ENCODE measurements around the gene XXYLT1. TPM values are rescaled to one million over a fixed set of nuclear protein-coding genes. Genes with fewer than 3 reads are reported as not detected.

The XXYLT1 gene
- total and polyA plus RNA-seq, 2 of the 4 experiments (the other 2 are of a cell fraction) = 14.7 to 18.1 TPM

DNA sequence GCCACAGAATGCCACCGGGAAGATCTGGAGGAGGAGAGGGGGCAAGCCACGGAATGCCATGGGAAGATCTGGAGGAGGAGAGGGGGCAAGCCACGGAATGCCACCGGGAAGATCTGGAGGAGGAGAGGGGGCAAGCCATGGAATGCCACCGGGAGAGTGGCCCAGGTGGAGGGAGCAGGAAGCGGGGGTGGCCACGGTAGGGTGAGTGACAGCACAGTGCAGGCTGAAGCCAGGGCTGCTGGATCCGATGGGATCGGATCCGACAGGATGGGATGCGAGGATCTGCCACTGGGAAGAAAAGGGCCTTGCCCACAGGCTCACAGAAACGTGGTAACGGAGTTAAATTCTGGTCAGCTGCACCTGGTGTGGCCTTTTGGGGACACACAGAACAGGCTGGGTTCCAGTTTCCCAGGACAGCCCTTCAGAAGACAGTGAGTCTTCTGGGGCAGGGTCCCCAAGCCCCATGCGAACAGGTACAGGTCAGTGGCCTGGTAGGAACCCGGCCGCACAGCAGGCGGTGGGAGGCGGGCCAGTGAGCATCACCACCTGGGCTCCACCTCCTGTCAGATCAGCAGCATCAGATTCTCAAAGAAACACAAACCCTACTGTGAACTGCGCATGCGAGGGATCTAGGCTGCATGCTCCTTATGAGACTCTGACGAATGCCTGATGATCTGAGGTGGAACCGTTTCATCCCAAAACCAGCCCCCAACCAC is 58.8 kb downstream of the XXYLT1 start:
- H2BK5ac ChIP-seq (ENCODE audit: low read depth, low read length, poor library complexity, severe bottlenecking) = no peak overlapping the region
- no peak for TF ChIP-seq RFX5 (IDR thresholded peaks at IDR 0.05; ENCODE audit: low read depth, low read length)
- no peak for TF ChIP-seq CEBPB (IDR thresholded peaks at IDR 0.05; ENCODE audit: low read depth, low read length)
- no peak for TF ChIP-seq NFE2L2 (IDR thresholded peaks at IDR 0.05; ENCODE audit: low read depth, low read length)
- TF ChIP-seq SMC3 (IDR thresholded peaks at IDR 0.05; ENCODE audit: low read depth, low read length) = no peak
- TF ChIP-seq MAZ (IDR thresholded peaks at IDR 0.05; ENCODE audit: borderline replicate concordance, low read depth, low read length) = no peak
- TF ChIP-seq RCOR1 (IDR thresholded peaks at IDR 0.05; ENCODE audit: insufficient replicate concordance, low read length) = no peak
- TF ChIP-seq, protein P1, sequence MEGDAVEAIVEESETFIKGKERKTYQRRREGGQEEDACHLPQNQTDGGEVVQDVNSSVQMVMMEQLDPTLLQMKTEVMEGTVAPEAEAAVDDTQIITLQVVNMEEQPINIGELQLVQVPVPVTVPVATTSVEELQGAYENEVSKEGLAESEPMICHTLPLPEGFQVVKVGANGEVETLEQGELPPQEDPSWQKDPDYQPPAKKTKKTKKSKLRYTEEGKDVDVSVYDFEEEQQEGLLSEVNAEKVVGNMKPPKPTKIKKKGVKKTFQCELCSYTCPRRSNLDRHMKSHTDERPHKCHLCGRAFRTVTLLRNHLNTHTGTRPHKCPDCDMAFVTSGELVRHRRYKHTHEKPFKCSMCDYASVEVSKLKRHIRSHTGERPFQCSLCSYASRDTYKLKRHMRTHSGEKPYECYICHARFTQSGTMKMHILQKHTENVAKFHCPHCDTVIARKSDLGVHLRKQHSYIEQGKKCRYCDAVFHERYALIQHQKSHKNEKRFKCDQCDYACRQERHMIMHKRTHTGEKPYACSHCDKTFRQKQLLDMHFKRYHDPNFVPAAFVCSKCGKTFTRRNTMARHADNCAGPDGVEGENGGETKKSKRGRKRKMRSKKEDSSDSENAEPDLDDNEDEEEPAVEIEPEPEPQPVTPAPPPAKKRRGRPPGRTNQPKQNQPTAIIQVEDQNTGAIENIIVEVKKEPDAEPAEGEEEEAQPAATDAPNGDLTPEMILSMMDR (conservative IDR thresholded peaks at IDR 0.05; ENCODE audit: low read depth, low read length) = no peak
- TF ChIP-seq, protein P2, sequence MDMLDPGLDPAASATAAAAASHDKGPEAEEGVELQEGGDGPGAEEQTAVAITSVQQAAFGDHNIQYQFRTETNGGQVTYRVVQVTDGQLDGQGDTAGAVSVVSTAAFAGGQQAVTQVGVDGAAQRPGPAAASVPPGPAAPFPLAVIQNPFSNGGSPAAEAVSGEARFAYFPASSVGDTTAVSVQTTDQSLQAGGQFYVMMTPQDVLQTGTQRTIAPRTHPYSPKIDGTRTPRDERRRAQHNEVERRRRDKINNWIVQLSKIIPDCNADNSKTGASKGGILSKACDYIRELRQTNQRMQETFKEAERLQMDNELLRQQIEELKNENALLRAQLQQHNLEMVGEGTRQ (IDR thresholded peaks at IDR 0.05; ENCODE audit: low read depth, low read length) = no peak
- CTCF ChIA-PET = no interaction called here
- H3K9ac ChIP-seq (ENCODE audit: low read depth, low read length) = no peak overlapping the region
- no peak overlapping the region for H2AFZ ChIP-seq (replicated peaks; ENCODE audit: low read length, poor library complexity)
- WGBS, 2 experiments (ENCODE audit: extremely low coverage in 2 of 2, insufficient read length in 1 of 2) = 97% methylated on average over 12 of the region's 22 CpGs; no CpG with 5 or more reads in 1 of the 2 experiments
- H3K79me1 ChIP-seq (ENCODE audit: low read depth in 1 of 2, low read length in 2 of 2) = peaks cover 36 to 46% of the 10 kb centered on the region in 2 experiments
- POLR2A ChIA-PET (ENCODE audit: unreplicated experiment) = no interaction called here
- no peak overlapping the region for H4K8ac ChIP-seq (ENCODE audit: low read depth in 2 of 2, low read length in 2 of 2)
- peak overlapping the region; percentile 9; the same call in 1 of the 2 replicates for H4K91ac ChIP-seq (ENCODE audit: insufficient read depth, low read depth, low read length)
- no peaks in the 10 kb centered on the region for H3K36me3 ChIP-seq (ENCODE audit: control insufficient read depth, insufficient read depth, low read length)
- no peak overlapping the region for H2AK9ac ChIP-seq (replicated peaks; ENCODE audit: low read depth, low read length, poor library complexity)
- H3K4me1 ChIP-seq (ENCODE audit: control insufficient read depth, insufficient read depth, low read length) = peaks cover 30% of the 10 kb centered on the region
- peak overlapping the region; percentile 43; the same call in 2 of the 3 replicates for H2BK15ac ChIP-seq (ENCODE audit: low read depth, low read length)
- H2BK120ac ChIP-seq (ENCODE audit: low read depth, low read length) = peak overlapping the region; percentile 52
- H3K9me3 ChIP-seq (ENCODE audit: control insufficient read depth, insufficient read depth, low read length) = no peaks in the 10 kb centered on the region
- H3K4ac ChIP-seq (ENCODE audit: low read depth, low read length) = peak overlapping the region; percentile 21; the same call in 1 of the 2 replicates
- H2AK5ac ChIP-seq (ENCODE audit: low read depth, low read length) = peak overlapping the region; percentile 46; the same call in 1 of the 2 replicates
- in situ Hi-C loops (cut with MboI; ENCODE audit: low sequenced_read_pairs) (no loop called here), intact Hi-C loops (cut with micrococcal nuclease) (no loop called here), dilution Hi-C loops (cut with HindIII; ENCODE audit: low sequenced_read_pairs, unreplicated experiment) (no loop called here)
- no peak overlapping the region for H3K4me3 ChIP-seq (ENCODE audit: insufficient read depth, low read depth, low read length)
- H3K4me2 ChIP-seq (ENCODE audit: low read depth, low read length) = no peak overlapping the region
- no peak overlapping the region for H3K23ac ChIP-seq (ENCODE audit: low read depth, low read length)
- peak overlapping the region; percentile 11; the same call in 1 of the 2 replicates for H3K27ac ChIP-seq (ENCODE audit: insufficient read depth, low read length)
- no peak for DNase-seq
- no peak overlapping the region for H3K14ac ChIP-seq (replicated peaks; ENCODE audit: low read depth, low read length)
- H3K9me1 ChIP-seq (ENCODE audit: insufficient read depth, low read length) = peaks cover 17% of the 10 kb centered on the region
- H4K20me1 ChIP-seq (ENCODE audit: insufficient read depth, low read length) = no peaks in the 10 kb centered on the region
- H4K5ac ChIP-seq (ENCODE audit: low read depth, low read length) = no peak overlapping the region; the same call in 1 of the 2 replicates
- no peak overlapping the region for H2BK20ac ChIP-seq (ENCODE audit: low read depth, low read length)
- no peaks in the 10 kb centered on the region for H3K27me3 ChIP-seq (ENCODE audit: control insufficient read depth, insufficient read depth, low read length)
- H3K56ac ChIP-seq (ENCODE audit: extremely low read depth, insufficient read depth, low read length) = no peak overlapping the region
- no TSS peak for BruUV-seq (replicated peaks)
- no peak overlapping the region; the same call in 1 of the 2 replicates for H3K18ac ChIP-seq (ENCODE audit: low read depth, low read length)
- no peak for ATAC-seq (ENCODE audit: low read depth)

All from IMR-90 (cell line).